Pons (tissue), 1 donor: Measurements from ENCODE around the gene RBBP4.
"Not testable (repeated sequence)": the region's sequence is repeated elsewhere in the genome, so short reads cannot be mapped to it uniquely, and the experiment has no call there.

Experiments
- DNase-seq: peaks from one replicate; pipeline ENCODE4 v3.0.0-alpha.2; 2016; ENCODE audit warnings: low spot score

Gene RBBP4

DNA sequence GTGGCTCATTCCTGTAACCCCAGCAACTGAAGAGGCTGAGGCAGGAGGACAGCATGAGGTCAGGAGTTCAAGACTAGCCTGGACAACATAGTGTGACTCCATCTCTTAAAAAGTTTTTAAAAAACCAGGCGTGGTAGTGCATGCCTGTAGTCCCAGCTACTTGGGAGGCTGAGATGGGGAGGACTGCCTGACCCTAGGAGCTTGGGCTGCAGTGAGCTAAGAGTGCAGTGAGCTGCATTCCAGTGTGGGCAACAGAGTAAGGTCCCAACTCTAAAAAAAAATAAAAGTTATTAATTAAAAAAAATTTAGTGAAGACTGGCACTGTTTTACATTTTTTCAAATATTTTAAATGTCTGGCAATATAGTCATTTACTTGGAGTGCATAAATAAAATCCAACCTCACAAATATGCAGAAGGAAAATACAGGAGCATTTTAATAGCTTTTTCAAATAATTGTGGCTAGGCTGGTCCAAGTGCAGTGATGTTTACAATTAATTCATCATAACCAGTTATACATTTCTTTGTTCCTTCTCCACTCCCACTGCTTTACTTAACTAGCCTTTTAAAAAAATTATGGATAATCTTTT, 11.4 kb upstream of the RBBP4 start:
- no peak for DNase-seq

DNA sequence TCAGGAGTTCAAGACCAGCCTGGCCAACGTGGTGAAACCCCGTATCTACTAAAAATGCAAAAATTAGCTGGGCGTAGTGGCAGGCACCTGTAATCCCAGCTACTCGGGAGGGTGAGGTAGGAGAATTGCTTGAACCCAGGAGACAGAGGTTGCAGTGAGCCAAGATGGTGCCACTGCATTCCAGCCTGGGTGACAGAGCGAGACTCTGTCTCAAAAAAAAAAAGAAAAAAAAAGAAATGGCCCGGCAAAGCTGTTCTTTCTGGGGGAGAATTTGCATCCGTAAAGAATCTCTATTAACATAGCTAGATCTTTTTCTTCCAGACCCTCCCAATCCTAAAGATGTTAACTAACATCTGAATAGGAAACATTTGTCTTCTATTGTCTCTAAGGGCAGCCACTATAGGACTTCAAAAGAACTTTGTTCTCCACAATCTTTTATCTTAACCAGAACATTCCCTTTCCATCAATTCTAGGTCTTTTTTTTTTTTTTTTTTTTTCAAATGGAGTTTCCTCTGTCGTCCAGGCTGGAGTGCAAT, 8.6 kb upstream of the RBBP4 start:
- DNase-seq = not testable (repeated sequence)

DNA sequence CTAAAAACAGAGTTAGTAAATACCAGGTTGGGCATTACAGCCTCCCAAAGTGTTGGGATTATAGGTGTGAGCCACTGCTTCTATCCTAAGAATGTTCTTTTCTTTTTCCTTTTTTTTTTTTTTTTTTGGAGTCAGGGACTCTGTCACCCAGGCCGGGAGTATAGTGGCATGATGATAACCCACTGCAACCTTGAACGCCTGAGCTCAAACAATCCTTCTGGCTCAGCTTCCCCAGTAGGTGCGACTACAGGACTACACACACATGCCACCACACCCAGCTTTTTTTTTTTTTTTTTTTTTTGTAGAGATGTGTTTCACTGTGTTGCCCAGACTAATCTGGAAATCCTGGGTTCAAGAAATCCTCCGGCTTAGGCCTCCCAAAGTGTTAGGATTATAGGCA, 6.6 kb upstream of the RBBP4 start:
- DNase-seq = no peak

GRCh38 chr1:32647308-32648134, 3.5 kb upstream of the RBBP4 start:
- DNase-seq = no peak

- DNase-seq = peak; percentile 97
Observed at GRCh38 chr1:32650248-32650751, 708 bp upstream of the RBBP4 start, which contains the start of gene ZBTB8OS. Gene ZBTB8OS (minus strand): TSS chr1:32650550. CDS start chr1:32650529, 21 bp downstream.

GRCh38 chr1:32651461-32652073, 559 bp downstream of the RBBP4 start:
- DNase-seq = no peak

DNA sequence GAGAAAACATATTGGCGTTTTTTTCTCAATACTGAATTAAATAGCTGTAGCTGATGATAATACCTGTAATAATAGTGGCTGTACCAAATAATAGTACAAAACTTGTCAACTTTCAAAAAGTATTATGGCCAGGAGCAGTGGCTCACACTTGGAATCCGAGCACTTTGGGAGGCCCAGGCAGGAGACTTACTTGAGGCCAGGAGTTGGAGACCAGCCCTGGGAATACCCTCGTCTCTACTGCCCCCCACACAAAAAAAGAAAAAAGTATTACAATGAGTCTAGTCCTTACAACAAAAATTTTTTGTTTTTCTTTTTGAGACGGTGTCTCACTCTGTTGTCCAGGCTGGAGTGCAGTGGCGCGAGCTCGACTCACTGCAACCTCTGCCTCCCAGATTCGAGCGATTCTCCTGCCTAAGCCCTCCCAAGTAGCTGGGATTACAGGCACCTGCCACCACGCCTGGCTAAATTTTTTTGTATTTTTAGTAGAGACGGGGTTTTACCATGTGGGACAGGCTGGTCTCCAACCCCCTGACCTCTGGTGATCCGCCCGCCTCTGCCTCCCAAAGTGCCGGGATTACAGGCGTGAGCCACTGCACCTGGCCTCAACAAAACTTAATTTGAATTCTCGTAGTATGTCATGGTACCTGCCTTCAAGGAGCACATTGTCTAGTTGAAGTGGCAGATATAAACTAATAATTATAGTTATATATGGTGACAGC, 1.4 kb downstream of the RBBP4 start:
- no peak for DNase-seq

DNA sequence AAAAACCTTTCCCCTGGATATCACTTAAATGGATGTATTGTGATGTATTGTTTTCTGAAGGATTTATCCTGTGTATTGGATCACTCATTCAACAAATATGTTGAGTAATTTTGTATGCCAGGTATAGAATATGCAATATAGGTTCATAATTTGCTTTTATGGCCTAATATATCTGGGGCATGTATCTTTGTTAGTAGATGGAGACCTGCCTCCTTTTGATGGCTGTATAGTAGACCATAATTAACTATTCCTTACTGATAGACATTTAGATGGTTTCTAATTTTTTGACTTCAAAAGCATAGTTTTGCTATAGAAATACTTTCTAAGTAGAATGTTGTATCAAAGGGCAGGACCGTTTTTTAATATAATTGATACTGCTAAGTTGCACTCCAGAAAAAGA, 8.6 kb downstream of the RBBP4 start:
- no peak for DNase-seq

DNA sequence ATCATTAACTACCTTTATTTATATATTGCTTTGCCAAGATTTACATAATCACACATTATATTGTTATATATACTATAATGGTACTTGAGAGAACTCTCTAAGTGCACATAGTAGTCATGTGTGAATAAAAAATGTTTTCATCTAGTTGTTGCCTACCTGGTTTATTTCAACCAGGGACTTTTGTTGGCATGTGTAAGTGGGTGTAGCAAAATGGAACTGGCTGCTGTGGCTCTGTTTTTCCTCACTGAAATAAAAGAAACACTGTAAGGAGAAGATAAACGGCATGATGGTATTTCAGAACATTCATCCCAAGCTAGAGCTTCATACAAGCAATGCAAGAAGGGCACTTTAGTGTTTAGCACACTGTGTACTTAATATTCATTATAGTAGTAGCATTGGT, 14.9 kb downstream of the RBBP4 start:
- no peak for DNase-seq

GRCh38 chr1:32666901-32667566, 16.0 kb downstream of the RBBP4 start:
- no peak for DNase-seq

DNA sequence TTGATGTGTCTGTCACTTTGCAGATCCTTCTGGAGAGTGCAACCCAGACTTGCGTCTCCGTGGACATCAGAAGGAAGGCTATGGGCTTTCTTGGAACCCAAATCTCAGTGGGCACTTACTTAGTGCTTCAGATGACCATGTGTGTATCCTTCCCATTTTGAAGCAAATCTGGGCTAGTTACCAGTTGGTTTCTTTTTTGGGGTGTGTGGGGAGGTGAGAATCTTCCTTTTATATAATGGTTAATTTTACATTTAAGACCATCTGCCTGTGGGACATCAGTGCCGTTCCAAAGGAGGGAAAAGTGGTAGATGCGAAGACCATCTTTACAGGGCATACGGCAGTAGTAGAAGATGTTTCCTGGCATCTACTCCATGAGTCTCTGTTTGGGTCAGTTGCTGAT, 17.7 kb downstream of the RBBP4 start:
- DNase-seq = not testable (repeated sequence)

DNA sequence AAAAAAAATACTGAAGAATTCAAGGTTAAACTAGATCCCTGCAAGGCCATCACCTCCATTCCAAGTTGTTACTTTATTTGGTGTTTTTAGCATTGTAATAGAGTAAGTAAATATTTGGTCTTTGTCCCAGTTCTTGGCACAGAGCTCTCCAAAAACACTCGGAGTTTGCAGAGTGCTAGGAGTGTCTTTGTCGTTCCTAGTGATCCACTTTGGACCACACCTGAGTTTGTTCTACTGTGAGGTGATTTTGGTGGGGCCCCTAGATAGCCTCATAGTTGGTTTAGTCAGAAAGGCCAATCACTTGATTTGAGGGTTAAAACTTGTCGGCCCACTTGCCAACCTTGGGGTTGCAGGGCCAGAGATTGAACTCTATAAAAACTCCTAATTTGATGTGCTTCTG, 25.9 kb downstream of the RBBP4 start:
- DNase-seq = no peak

DNA sequence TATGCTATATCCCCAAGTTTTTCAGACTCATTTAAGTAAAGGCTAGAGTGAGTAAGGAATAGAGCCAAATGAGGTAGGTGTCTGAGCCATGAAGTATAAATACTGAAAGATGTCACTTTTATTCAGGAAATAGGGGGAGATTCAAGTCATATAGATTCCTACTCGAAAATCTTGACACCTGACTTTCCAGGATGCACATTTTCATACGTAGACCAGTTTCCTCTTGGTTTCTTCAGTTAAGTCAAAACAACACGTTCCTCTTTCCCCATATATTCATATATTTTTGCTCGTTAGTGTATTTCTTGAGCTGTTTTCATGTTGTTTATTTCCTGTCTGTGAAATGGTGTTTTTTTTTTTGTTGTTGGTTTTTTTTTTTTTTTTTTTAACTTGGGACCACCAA, 29.0 kb downstream of the RBBP4 start:
- not testable (repeated sequence) for DNase-seq

- no peak for DNase-seq
Observed at GRCh38 chr1:32680642-32681041, 29.6 kb downstream of the RBBP4 start.

- peak; percentile 44 for DNase-seq
Observed at GRCh38 chr1:32681509-32681908, 30.5 kb downstream of the RBBP4 start.

GRCh38 chr1:32681999-32682398, 31.0 kb downstream of the RBBP4 start:
- DNase-seq = no peak

DNA sequence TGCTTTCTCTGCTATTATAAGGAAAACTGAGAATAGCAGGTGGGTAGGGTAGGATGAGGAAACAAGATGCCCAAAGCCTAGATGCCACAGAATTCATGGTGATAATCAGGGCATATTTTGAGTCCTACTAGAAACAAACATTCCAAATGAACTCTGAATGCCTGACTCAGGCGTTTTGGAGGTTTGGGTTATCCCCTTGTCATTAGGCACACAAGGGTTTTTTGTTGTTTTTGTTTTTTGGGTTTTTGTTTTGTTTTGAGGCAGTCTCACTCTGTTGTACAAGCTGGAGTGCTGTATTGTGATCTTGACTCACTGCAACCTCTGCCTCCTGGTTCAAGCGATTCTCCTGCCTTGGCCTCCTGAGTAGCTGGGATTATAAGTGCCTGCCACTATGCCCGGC, 32.4 kb downstream of the RBBP4 start:
- no peak for DNase-seq

DNA sequence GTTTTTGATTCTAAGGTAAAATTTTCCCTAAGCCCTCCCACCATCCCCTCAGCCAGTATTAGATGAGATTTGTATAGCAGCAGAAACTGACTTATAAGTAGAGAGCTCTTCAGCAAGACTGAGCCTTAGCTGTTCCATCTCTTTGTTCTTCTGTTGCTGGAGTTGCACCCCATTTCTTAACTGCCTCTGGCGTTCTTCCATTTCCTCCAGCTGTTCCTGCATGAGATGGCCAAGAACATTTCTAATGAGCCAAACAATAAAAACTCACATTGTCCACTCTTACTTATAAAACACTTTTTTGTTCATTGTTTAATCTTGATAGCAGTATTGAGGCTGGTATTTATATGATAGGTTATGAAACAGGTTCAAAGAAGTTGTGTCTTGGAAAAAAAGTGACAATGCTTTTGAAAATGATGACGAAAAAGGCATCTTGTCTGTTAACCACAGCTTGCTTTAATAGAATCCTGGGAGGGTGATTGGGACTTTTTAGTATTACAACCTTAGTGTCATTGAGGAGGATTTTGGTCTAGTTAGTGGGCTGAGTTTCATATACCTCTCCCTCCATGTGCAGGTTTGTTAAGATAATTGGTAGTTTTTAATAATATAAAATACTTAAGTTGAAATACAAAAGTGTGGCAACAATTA, 33.3 kb downstream of the RBBP4 start:
- peak; percentile 56 for DNase-seq

DNA sequence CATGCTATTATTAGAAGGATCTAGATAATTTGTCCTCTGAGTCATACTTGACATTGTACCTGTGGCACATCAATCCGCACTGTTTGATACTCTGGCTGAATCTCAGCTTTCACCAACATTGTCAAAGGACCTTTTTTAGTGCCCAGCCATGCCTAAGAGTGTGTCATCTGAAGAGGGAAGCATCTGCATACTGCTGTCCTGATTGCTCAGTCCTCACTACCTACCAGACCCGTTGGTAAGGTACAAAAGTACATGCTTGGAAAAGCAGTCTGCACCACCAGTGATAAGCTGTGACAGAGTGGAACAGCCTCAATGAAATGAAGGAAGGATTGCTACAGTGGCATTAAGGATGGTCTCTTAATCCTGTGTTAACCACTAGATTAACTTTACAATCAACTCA, 34.5 kb downstream of the RBBP4 start:
- no peak for DNase-seq

DNA sequence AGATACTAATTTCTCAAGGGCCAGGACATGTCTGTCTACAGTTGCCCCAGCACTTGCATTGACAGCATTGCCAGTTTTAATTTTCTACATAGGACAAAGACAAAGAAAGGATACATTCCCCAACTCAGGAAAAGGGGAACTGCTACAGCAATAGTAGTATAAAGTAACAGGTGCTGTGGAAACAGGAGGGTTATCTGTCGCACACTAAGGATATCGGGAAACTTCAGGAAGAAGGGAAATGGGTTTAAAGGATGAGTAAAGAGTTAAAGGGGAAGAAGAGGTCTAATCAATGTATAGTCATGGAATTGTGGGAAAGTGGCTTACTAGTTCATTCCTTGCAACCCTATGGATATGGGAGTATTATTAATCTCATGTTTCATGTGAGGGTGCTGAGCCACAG, 35.4 kb downstream of the RBBP4 start:
- no peak for DNase-seq
